ENCODE data around the gene SMARCB1.

DNA sequence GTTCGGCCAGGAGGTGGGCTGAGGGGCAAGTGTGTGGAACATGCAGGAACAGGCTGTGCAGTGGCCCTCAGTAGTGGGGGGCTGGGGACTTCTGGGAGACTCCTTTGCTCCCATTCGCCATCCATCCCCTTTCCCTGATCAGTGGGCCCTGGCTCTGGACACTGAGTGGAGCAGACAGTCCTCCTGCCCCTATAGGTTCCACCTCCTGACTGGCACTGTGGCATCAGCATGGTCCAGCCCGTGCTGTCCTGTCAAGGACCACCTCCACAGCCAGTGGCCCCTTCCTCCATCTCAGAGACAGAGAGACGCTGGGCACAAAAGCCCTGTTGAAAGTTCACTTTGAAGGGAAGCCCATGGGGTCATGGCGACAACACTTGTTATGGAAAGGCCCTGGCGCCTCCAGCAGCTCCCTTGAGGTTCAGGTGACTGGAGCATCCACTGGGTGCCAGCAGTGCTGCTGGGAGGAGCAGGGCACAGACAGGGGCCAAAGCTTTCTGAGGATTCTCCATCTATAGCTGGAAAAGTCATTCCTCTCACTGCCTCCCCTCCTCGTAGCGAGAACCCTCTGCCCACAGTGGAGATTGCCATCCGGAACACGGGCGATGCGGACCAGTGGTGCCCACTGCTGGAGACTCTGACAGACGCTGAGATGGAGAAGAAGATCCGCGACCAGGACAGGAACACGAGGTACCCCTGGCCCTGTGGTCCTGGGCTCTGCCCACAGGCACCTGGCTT, 46.4 kb downstream of the SMARCB1 start:
- TF ChIP-seq, protein P1, sequence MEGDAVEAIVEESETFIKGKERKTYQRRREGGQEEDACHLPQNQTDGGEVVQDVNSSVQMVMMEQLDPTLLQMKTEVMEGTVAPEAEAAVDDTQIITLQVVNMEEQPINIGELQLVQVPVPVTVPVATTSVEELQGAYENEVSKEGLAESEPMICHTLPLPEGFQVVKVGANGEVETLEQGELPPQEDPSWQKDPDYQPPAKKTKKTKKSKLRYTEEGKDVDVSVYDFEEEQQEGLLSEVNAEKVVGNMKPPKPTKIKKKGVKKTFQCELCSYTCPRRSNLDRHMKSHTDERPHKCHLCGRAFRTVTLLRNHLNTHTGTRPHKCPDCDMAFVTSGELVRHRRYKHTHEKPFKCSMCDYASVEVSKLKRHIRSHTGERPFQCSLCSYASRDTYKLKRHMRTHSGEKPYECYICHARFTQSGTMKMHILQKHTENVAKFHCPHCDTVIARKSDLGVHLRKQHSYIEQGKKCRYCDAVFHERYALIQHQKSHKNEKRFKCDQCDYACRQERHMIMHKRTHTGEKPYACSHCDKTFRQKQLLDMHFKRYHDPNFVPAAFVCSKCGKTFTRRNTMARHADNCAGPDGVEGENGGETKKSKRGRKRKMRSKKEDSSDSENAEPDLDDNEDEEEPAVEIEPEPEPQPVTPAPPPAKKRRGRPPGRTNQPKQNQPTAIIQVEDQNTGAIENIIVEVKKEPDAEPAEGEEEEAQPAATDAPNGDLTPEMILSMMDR (IDR thresholded peaks at IDR 0.05) = no peak
- TF ChIP-seq ZFX (IDR thresholded peaks at IDR 0.05; ENCODE audit: borderline replicate concordance) = no peak
